ENCODE measurements around the gene MAP3K15. TPM values are rescaled to one million over a fixed set of nuclear protein-coding genes. Genes with fewer than 3 reads are reported as not detected.

MAP3K15 gene
- total RNA-seq, 2 experiments from 2014 or later = 1.8 to 2.2 TPM

DNA sequence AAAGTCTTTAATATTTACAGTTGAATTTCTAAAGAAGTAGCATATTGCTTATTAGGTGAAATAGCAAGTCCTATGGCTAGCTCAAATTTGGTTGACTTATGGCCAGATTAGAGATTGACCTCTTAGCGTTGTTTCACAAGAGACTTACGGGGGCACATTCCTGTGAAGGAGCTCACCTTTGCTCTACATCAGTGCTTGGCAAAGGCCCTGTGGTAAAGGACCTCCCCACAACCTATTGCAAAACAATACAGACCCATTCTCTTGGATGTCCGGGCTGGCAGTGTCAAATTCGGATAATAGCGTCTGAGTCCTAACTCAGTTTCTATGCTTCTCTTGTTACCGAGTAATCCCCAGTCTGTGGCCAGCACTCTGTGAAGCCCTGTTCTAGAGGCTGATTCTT, 160.7 kb downstream of the MAP3K15 start:
- ATAC-seq (no peak), DNase-seq (no peak)
- Mint-ChIP-seq H3K27me3 (no peaks in the 10 kb centered on the region), H3K4me1 (ENCODE audit: low read depth) (peaks cover 14% of the 10 kb centered on the region), H3K27ac (no peak overlapping the region), H3K9me3 (no peaks in the 10 kb centered on the region), H3K36me3 (ENCODE audit: low read depth) (peaks cover 53% of the 10 kb centered on the region), H3K4me3 (no peak overlapping the region)
- CTCF ChIA-PET = no interaction called here
- POLR2A ChIA-PET = no interaction called here
- TF ChIP-seq, protein P1, sequence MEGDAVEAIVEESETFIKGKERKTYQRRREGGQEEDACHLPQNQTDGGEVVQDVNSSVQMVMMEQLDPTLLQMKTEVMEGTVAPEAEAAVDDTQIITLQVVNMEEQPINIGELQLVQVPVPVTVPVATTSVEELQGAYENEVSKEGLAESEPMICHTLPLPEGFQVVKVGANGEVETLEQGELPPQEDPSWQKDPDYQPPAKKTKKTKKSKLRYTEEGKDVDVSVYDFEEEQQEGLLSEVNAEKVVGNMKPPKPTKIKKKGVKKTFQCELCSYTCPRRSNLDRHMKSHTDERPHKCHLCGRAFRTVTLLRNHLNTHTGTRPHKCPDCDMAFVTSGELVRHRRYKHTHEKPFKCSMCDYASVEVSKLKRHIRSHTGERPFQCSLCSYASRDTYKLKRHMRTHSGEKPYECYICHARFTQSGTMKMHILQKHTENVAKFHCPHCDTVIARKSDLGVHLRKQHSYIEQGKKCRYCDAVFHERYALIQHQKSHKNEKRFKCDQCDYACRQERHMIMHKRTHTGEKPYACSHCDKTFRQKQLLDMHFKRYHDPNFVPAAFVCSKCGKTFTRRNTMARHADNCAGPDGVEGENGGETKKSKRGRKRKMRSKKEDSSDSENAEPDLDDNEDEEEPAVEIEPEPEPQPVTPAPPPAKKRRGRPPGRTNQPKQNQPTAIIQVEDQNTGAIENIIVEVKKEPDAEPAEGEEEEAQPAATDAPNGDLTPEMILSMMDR (IDR thresholded peaks at IDR 0.05) = no peak
- intact Hi-C loops (cut with micrococcal nuclease) = no loop called here

DNA sequence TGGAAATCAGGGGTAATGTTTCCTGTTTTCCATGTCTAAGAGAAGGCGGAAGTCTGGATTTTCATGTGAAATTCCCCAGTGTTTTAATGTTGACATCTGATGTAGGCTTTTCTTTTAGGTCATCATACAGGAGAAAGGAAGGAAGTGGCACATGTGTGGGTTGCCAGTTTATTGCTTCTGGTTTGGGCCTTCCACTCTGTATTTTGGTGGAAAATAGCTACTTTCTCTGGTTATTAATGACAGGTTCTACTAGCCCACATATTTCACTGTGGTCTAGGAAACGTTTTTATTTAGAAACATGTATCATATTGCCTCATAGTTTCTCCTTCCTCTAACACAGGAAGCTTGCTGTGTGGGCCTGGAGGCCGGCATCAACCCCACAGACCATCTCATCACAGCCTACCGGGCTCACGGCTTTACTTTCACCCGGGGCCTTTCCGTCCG, 164.3 kb downstream of the MAP3K15 start:
- peak; percentile 89 for ATAC-seq

DNA sequence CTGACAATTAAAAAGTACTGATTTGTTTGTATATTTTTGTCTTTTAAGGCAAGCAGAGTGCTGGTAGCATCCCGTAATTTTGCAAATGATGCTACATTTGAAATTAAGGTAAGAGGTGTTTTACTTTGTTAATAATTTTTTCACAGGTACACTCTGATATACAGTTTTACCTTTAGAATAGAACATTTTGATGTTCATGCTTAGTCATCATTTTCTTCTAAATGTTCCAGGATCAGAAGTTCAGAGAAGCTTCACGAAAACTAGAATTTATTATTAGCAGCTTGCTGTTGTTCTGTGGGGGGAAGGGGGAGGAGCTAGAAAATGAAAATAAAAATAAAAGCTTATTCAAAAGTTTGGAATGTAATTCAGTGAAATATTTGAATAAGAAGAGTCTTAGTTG, 166.0 kb downstream of the MAP3K15 start:
- Mint-ChIP-seq H3K9me3 (no peaks in the 10 kb centered on the region), H3K36me3 (ENCODE audit: low read depth) (peaks cover 29% of the 10 kb centered on the region), H3K4me3 (no peak overlapping the region), H3K27me3 (no peaks in the 10 kb centered on the region), H3K4me1 (ENCODE audit: low read depth) (peaks cover 34% of the 10 kb centered on the region), H3K27ac (peak overlapping the region; percentile 64)
- ChIA-PET POLR2A (no interaction called here), CTCF (interaction anchor here (1.5 kb wide), 1 partner anchor 15 kb away, joined by 4 read pairs; no protein-coding TSS in a partner anchor)
- intact Hi-C loops (cut with micrococcal nuclease) = no loop called here
- TF ChIP-seq, protein P1 (IDR thresholded peaks at IDR 0.05) = no peak
- DNase-seq = no peak
- ATAC-seq = no peak

More for the DNA sequence above, 164.3 kb downstream of the MAP3K15 start:
- Mint-ChIP-seq H3K27ac (peak overlapping the region; percentile 88), H3K9me3 (no peaks in the 10 kb centered on the region), H3K4me3 (peak overlapping the region; percentile 15), H3K36me3 (ENCODE audit: low read depth) (peaks cover 39% of the 10 kb centered on the region), H3K27me3 (no peaks in the 10 kb centered on the region), H3K4me1 (ENCODE audit: low read depth) (peaks cover 33% of the 10 kb centered on the region)
- intact Hi-C loops (cut with micrococcal nuclease) = no loop called here
- ChIA-PET CTCF (interaction anchor here (0.6 to 1.2 kb wide), 2 partner anchors 21 to 453 kb away, joined by 4 to 6 read pairs; no protein-coding TSS in a partner anchor), POLR2A (no interaction called here)
- TF ChIP-seq, protein P1 (IDR thresholded peaks at IDR 0.05) = no peak
- DNase-seq = peak; percentile 49

DNA sequence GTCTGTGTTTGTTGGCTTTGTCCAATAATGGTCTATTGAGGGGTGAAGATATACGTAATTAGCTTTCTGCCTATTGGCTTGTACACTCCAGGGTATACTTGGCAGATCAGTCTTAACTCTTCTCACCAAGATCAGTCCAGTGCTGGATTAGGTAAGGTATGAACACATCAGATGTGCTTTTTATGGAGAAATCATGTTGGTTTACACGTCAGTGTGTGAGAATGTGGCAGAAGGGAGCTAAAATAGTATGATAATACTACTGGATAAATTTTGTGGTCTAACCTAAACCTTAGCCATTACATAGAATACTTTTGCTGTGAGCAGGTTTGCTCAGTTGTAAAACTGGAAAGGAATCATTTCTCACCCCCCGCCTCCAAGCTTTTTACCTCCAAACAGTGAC, 167.4 kb downstream of the MAP3K15 start:
- CTCF ChIA-PET = no interaction called here
- Mint-ChIP-seq H3K9me3 (no peaks in the 10 kb centered on the region), H3K27ac (peak overlapping the region; percentile 55), H3K36me3 (ENCODE audit: low read depth) (peaks cover 23% of the 10 kb centered on the region), H3K4me3 (no peak overlapping the region), H3K4me1 (ENCODE audit: low read depth) (peaks cover 37% of the 10 kb centered on the region), H3K27me3 (no peaks in the 10 kb centered on the region)
- no peak for DNase-seq
- POLR2A ChIA-PET = no interaction called here
- TF ChIP-seq, protein P1 (IDR thresholded peaks at IDR 0.05) = no peak
- no peak for ATAC-seq
- intact Hi-C loops (cut with micrococcal nuclease) = no loop called here

DNA sequence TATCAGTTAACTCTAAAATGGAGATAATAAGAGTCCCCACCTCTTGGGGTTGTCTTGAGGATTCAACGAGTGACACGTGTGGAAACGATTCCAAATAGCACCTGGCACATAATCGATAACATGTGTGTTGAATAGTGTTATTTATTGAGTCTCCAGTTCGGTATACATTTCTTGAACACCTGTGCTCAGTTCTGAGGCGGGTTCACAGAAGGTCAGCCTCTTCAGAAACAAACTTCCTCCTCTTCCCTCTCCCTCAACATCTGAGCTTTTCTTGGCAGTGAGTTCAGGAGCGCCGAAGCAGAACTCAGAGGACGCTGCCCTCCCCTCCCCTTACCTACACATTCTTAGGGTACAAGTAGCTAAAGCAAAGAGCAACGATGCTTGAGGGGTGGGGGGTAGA, 170.6 kb downstream of the MAP3K15 start:
- Mint-ChIP-seq H3K9me3 (no peaks in the 10 kb centered on the region), H3K27ac (peak overlapping the region; percentile 85), H3K4me1 (ENCODE audit: low read depth) (peaks cover 23% of the 10 kb centered on the region), H3K4me3 (peak overlapping the region; percentile 80), H3K27me3 (no peaks in the 10 kb centered on the region), H3K36me3 (ENCODE audit: low read depth) (peaks cover 4% of the 10 kb centered on the region)
- ATAC-seq (no peak), DNase-seq (no peak)
- ChIA-PET CTCF (interaction anchor here (1.1 kb wide), 1 partner anchor 11 kb away, joined by 3 read pairs; no protein-coding TSS in a partner anchor), POLR2A (no interaction called here)
- intact Hi-C loops (cut with micrococcal nuclease) = no loop called here
- TF ChIP-seq, protein P1 (IDR thresholded peaks at IDR 0.05) = no peak
